ENCODE results near the gene SSNA1. TPM values are rescaled to one million over a fixed set of nuclear protein-coding genes. Genes with fewer than 3 reads are reported as not detected.

The SSNA1 gene
- total and polyA plus RNA-seq, 2 donors (not counting 1 experiment from before 2014, with no cell fraction given): 53.6 to 129 TPM

DNA sequence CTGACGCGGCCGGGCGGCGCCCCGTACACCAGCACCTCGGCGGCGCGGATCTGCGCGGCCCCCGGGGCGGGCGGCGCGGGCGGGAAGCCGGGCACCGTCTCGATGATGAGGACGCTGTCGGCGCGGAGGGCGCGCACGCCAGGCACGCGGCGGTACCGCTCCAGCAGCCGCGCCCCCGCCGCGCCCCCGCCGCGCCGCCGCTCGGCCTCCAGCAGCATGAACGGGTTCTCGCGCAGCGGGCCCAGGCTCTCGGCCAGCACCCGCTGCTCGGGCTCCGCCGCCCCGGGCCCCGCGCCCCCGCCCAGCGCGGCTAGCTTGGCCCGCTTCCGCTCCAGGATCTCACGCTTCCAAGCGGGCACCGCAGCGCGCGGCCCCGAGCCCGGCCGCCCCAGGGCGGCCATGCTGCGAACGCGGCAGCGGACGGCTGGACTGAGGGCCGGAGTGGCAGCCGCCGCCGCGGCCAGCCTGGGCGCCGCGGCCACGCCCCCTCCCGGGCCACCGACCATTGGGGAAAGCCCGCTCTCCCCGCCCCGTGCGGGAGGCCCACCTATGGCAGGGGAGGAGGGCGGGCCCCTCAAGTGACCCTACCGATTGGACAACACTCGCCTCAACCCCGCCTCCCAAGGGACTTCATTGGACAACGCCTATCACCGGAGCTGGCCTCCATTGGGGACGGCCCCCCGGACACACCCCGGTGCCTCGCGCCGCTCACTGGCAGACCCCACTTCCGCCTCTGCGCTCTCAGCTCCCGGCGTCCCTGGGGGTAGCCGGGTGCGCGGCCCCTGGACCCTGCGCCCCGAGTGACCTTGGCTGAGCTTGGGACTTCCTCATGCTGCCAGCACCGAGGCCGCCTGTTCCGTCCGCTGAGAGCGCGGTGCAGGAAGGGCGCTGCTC, 12.1 kb downstream of the SSNA1 start, which contains the start of gene TPRN:
Gene TPRN, minus strand, starts transcription at position 431 of the 894 bp plus-strand sequence. Its CDS starts 30 bp downstream, at position 401.
- peak within 1 kb of the TSS; percentile 12 to 80 (median 75) for H3K4me3 ChIP-seq (ENCODE audit: control extremely low read depth in 1 of 5, extremely low read depth in 1 of 5, insufficient read depth in 1 of 5, low read depth in 2 of 5, low read length in 4 of 5)
- H3K9me3 ChIP-seq (ENCODE audit: control extremely low read depth in 1 of 3, control insufficient read depth in 2 of 3, insufficient read depth in 1 of 3, low read length in 2 of 3): no peaks in the 10 kb centered on the region
- Mint-ChIP-seq H3K4me3 (peak within 1 kb of the TSS; percentile 88), H3K4me1 (peaks cover 29% of the 10 kb centered on the region), H3K27me3 (no peaks in the 10 kb centered on the region), H3K9me3 (ENCODE audit: insufficient read depth) (no peaks in the 10 kb centered on the region), H3K27ac (peak within 1 kb of the TSS; percentile 90)
- ChIA-PET POLR2A (interaction anchor here (0.6 to 2.0 kb wide), 9 partner anchors 11 to 154 kb away, joined by 3 to 15 read pairs (median 5); partner anchors contain the start of gene TUBB4B), CTCF (interaction anchor here (0.7 to 3.3 kb wide), 6 partner anchors 12 to 394 kb away, joined by 3 to 13 read pairs (median 4); partner anchors contain the start of genes ANAPC2 and SSNA1)
- peaks cover 0 to 5% of the 10 kb centered on the region in 2 experiments for H3K36me3 ChIP-seq (replicated peaks in 1 of 2; ENCODE audit: control extremely low read depth in 1 of 2, control insufficient read depth in 1 of 2, extremely low read depth in 1 of 2, insufficient read depth in 2 of 2, low read length in 1 of 2)
- H3K79me2 ChIP-seq (ENCODE audit: control insufficient read depth, insufficient read depth, low read length): peaks cover 79% of the 10 kb centered on the region
- intact Hi-C loops (cut with micrococcal nuclease): loop anchor here (1.0 to 10.0 kb wide), 8 partner anchors 12 to 316 kb away; partner anchors contain the start of genes ANAPC2, NELFB, SAPCD2 and SSNA1
- ATAC-seq (ENCODE audit: low read depth): peak; percentile 95
- peak within 1 kb of the TSS; percentile 81 for H3K9ac ChIP-seq (ENCODE audit: low read length)
- peak within 1 kb of the TSS; percentile 85 for H2AFZ ChIP-seq (ENCODE audit: insufficient read depth, low read depth, low read length, poor library complexity, severe bottlenecking)
- peaks cover 45% of the 10 kb centered on the region for H4K20me1 ChIP-seq (ENCODE audit: control insufficient read depth, insufficient read depth, low read length, poor library complexity, severe bottlenecking)
- peak within 1 kb of the TSS; percentile 78 to 89 for H3K27ac ChIP-seq (ENCODE audit: low read length in 2 of 2)
- no peak for TF ChIP-seq EZH2 (IDR thresholded peaks at IDR 0.05; ENCODE audit: borderline replicate concordance, insufficient read depth, low read depth, low read length, poor library complexity, severe bottlenecking)
- TF ChIP-seq, protein P1, sequence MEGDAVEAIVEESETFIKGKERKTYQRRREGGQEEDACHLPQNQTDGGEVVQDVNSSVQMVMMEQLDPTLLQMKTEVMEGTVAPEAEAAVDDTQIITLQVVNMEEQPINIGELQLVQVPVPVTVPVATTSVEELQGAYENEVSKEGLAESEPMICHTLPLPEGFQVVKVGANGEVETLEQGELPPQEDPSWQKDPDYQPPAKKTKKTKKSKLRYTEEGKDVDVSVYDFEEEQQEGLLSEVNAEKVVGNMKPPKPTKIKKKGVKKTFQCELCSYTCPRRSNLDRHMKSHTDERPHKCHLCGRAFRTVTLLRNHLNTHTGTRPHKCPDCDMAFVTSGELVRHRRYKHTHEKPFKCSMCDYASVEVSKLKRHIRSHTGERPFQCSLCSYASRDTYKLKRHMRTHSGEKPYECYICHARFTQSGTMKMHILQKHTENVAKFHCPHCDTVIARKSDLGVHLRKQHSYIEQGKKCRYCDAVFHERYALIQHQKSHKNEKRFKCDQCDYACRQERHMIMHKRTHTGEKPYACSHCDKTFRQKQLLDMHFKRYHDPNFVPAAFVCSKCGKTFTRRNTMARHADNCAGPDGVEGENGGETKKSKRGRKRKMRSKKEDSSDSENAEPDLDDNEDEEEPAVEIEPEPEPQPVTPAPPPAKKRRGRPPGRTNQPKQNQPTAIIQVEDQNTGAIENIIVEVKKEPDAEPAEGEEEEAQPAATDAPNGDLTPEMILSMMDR (IDR thresholded peaks at IDR 0.05): no peak
- H3K4me2 ChIP-seq (replicated peaks; ENCODE audit: low read depth, low read length, poor library complexity, severe bottlenecking): peak within 1 kb of the TSS; percentile 96
- DNase-seq: peak; percentile 99
- H3K4me1 ChIP-seq (ENCODE audit: control insufficient read depth in 2 of 2, insufficient read depth in 2 of 2, low read length in 2 of 2): peaks cover 31 to 41% of the 10 kb centered on the region in 2 donors
- H3K27me3 ChIP-seq (replicated peaks in 1 of 4; ENCODE audit: control extremely low read depth in 1 of 4, control insufficient read depth in 3 of 4, insufficient read depth in 4 of 4, low read length in 3 of 4): peaks cover 0 to 6% (median 0%) of the 10 kb centered on the region in 4 experiments
- under 1% methylated on average over 118 of the region's 118 CpGs for WGBS (ENCODE audit: insufficient coverage)
